Measurements from ENCODE around the gene SLC43A2. TPM values are rescaled to one million over a fixed set of nuclear protein-coding genes. Genes with fewer than 3 reads are reported as not detected.

SLC43A2 gene
- total RNA-seq: 9.1 and 14.0 TPM in 2 replicates

DNA sequence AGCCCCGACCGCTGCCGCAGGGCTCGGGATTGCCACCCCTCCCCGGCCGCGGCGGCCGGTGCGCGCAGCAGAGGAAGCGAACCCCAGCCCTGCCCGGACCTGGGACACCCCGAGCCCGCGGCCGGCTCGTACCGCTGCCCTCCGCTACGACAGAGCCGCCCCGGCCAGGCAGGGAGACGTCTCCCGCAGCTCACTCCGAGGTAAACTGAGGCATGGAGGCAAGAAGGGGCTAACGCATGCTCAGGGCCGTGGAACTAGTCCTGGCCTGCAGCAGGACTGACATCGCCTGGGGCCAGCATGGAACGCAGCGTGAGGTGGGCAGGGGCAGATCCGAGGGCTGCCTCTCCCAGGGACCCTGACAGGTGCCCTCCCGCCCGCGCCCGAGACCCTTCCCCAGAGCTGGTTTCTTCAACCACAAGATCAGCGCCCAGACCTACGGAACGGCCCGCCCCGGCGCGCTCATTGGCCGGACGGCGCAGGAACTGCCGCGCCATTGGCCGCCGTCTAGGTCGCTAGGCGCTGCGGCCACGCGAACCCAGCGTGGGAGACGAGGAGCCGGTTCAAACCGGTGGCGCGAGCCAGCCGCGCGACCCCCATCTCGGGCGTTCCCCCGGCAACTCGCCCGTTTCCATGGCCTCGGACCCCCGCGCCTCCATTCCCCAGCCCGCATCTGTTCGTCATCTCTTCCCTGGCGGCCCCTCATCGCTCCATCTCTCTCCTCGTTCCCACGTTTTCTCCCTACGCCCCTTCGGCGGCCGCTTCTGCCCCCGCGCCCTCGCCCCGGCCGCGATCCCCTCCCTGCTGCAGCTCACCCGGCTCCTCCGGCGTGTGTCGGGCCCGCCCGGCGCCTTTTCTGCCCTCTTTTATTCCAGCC is at the start of gene SLC43A2:
TSS of gene SLC43A2 (minus strand) at position 853 of the 874 bp plus-strand sequence. CDS start 960 bp downstream, outside the sequence.

DNA sequence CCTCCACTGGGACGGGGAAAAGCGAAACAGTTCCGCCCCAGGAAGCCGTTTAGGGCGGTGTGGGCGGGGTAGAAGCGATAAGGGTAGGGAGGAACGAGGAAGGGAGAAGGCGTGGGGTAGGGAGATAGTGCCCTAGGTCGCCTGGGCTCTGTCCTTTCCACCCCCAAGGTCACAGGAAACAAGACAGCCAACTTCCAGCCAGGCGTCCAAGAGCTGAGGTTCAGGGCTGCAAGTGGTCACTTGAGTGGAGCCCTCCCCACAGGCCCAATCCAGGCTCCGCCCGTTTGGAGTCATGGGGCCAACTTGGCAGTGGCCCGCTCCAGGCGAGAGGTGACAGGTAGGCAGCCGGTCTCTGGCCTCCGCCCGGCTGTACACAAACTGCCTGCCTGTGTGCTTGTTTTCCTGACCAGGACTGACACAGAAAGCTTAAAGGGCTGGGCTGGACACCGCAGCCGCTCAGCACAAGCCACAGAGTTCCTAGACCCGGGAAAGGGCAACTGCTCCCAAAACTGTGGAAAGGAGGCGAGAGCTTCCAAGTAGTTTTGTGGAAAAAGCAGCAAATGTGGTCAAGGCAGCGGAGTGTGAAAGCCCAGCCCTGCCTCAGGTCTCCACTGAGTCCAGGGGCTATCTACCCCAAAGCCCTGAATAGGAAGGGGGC is 21.3 kb upstream of the SLC43A2 start, which contains the start of gene RILP:
TSS of gene RILP (minus strand) at position 23 of the 658 bp plus-strand sequence. CDS start 62 bp downstream, outside the sequence.

DNA sequence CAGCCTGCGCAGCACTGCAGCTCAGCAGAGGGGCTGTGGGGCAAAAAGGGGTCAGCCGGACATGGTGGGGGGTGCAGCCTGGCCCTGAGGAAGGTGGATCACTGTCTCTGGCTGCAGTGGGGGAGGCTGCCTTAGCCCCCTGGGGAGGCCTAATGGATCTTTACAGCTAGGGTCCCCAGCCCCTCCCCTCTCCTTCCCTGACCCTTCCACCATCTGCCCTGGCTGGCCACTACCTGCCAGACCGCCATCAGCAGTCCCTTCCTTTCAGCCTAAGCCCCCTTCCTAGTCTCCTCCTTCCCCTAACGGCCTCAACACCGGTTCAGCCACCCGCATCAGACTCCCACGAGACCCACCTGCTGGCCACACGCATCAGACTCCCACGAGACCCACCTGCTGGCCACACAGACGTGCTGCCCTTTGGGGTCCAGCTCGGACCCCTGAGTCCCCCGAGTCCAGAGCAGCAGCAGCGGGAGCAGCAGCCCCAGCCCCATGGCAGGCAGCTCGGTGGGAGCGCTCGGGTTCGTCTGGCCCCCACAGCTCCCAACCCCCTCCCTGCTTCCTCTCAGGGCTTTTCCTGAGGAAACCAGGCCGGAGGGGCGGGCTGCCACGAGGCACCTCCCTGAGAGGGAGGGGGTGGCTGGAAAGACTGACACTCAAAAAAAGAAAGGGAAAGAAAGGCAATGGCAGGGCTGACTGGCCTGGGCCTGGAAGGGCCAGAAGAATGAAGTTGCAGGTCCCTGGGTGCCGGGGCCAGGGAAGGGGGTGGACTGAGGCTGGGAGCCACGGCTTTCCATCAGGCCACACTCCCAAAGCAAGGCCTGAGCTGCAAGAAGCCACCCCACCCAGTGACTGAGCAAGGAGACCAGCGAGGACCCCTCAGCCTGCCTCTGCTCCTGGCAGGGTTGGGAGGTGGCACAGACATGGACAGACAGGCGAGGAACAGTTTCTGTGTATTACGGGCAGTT is 16.9 kb upstream of the SLC43A2 start, which contains the start of gene SCARF1:
TSS of gene SCARF1 (minus strand) at position 526 of the 965 bp plus-strand sequence. CDS start at position 491, 35 bp downstream.

Other genes starting within 250 kb of the SLC43A2 start
- 727 and 935 TPM in 2 replicates for gene YWHAE, start 228.6 kb downstream of the SLC43A2 start, total RNA-seq
- gene CRK, start 172.6 kb downstream of the SLC43A2 start, total RNA-seq: 69.3 and 76.5 TPM in 2 replicates
- gene MYO1C, start 136.1 kb downstream of the SLC43A2 start, total RNA-seq: 95.3 and 137 TPM in 2 replicates
- gene INPP5K, start 112.2 kb downstream of the SLC43A2 start, total RNA-seq: 16.0 and 37.3 TPM in 2 replicates
- gene PITPNA, start 66.0 kb downstream of the SLC43A2 start, total RNA-seq: 21.1 and 32.9 TPM in 2 replicates
- gene SCARF1, start 16.9 kb upstream of the SLC43A2 start, total RNA-seq: 0.16 TPM in 1 of 2 replicates, not detected in the other
- 7.9 and 11.1 TPM in 2 replicates for gene RILP, start 21.0 kb upstream of the SLC43A2 start, total RNA-seq
- 110 and 129 TPM in 2 replicates for gene PRPF8, start 56.0 kb upstream of the SLC43A2 start, total RNA-seq
- gene TLCD2, start 81.5 kb upstream of the SLC43A2 start, total RNA-seq: 0.99 and 1.2 TPM in 2 replicates
- gene WDR81, start 95.9 kb upstream of the SLC43A2 start, total RNA-seq: 8.8 and 12.7 TPM in 2 replicates
- 0.08 and 0.70 TPM in 2 replicates for gene SERPINF2, start 114.0 kb upstream of the SLC43A2 start, total RNA-seq
- 2.7 and 5.2 TPM in 2 replicates for gene SERPINF1, start 133.2 kb upstream of the SLC43A2 start, total RNA-seq
- gene SMYD4, start 201.1 kb upstream of the SLC43A2 start, total RNA-seq: 4.7 and 6.3 TPM in 2 replicates
- 20.1 and 27.5 TPM in 2 replicates for gene RPA1, start 201.2 kb upstream of the SLC43A2 start, total RNA-seq

All from hair follicular keratinocyte (primary cell).